DND-41 (cell line): ENCODE data around the gene ADAMTSL5.

Source experiments
- CTCF ChIP-seq: IDR thresholded peaks from 2 replicates; pipeline ENCODE4 v1.5.1; 2012; ENCODE audit warnings: borderline replicate concordance, low read length, moderate library complexity, mild to moderate bottlenecking; ENCODE audit not compliant: poor library complexity, severe bottlenecking; ENCODE audit errors: extremely low read depth
- EZH2 ChIP-seq: IDR thresholded peaks from 3 replicates; pipeline ENCODE4 v1.6.1; 2012; ENCODE audit warnings: borderline replicate concordance, low read depth, mild to moderate bottlenecking, moderate library complexity, low read length, inconsistent platforms; ENCODE audit not compliant: severe bottlenecking

GRCh38 chr19:1465191-1466016 is 47.4 kb downstream of the ADAMTSL5 start:
- peak; percentile 15 for TF ChIP-seq CTCF
- TF ChIP-seq EZH2 = no peak
